Measurements from ENCODE around the gene GAREM1. TPM values are rescaled to one million over a fixed set of nuclear protein-coding genes. Genes with fewer than 3 reads are reported as not detected.

The GAREM1 gene
- total RNA-seq, 1 experiment from 2014 or later: 11.1 TPM

- RAD21 ChIA-PET (ENCODE audit: low non-redundant PET in 1 of 2, low total read pairs in 2 of 2, uncharacterized antibody in 2 of 2, unreplicated experiment in 2 of 2): no interaction called here
- POLR2A ChIA-PET: no interaction called here
Measured at GRCh38 chr18:32405588-32405987, 65.1 kb downstream of the GAREM1 start.

More at GRCh38 chr18:32405588-32405987, 65.1 kb downstream of the GAREM1 start:
- no peaks in the 10 kb centered on the region for H3K36me3 ChIP-seq (ENCODE audit: control insufficient read depth in 1 of 2, insufficient read depth in 2 of 2, low read length in 2 of 2)
- no peak overlapping the region for H3K9ac ChIP-seq (ENCODE audit: low read length)
- no peaks in the 10 kb centered on the region for H3K4me1 ChIP-seq (ENCODE audit: control insufficient read depth in 1 of 2, insufficient read depth in 2 of 2, low read length in 2 of 2)
- no TSS peak for BruUV-seq (replicated peaks)
- no peak overlapping the region for H2AFZ ChIP-seq (ENCODE audit: low read depth, low read length, poor library complexity, severe bottlenecking)
- H4K20me1 ChIP-seq (ENCODE audit: insufficient read depth): no peaks in the 10 kb centered on the region
- no peak overlapping the region for H3K27ac ChIP-seq (ENCODE audit: low read depth, low read length)
- intact Hi-C loops (cut with micrococcal nuclease): no loop called here
- no peaks in the 10 kb centered on the region for H3K27me3 ChIP-seq (ENCODE audit: insufficient read depth, low read length)
- CTCF ChIA-PET: no interaction called here
- ATAC-seq (no peak), DNase-seq (ENCODE audit: low read depth, low spot score) (no peak)
- H3K9me2 ChIP-seq (ENCODE audit: insufficient read depth): no peaks in the 10 kb centered on the region
- H3K4me2 ChIP-seq (ENCODE audit: low read length): no peak overlapping the region
- H3K9me3 ChIP-seq (ENCODE audit: control insufficient read depth in 1 of 2, insufficient read depth in 1 of 2, low read depth in 1 of 2, low read length in 2 of 2): no peaks in the 10 kb centered on the region
- no peak overlapping the region for H3K4me3 ChIP-seq (replicated peaks in 1 of 2; ENCODE audit: low read depth in 1 of 2, low read length in 2 of 2)
- TF ChIP-seq SP1 (IDR thresholded peaks at IDR 0.05; ENCODE audit: low read depth) (no peak), SIN3A (IDR thresholded peaks at IDR 0.05; ENCODE audit: low read depth) (no peak), EZH2 (IDR thresholded peaks at IDR 0.05) (no peak), CTCF (IDR thresholded peaks at IDR 0.05 in 2 of 3, conservative IDR thresholded peaks at IDR 0.05 in 1 of 3; ENCODE audit: borderline replicate concordance in 1 of 3, insufficient read depth in 1 of 3, low read depth in 2 of 3, low read length in 2 of 3) (no peak), ATF3 (IDR thresholded peaks at IDR 0.05) (no peak), YY1 (IDR thresholded peaks at IDR 0.05; ENCODE audit: extremely low read depth, insufficient replicate concordance, low read depth, low read length) (no peak), ZFX (IDR thresholded peaks at IDR 0.05) (no peak), JUND (IDR thresholded peaks at IDR 0.05) (no peak), TCF7L2 (IDR thresholded peaks at IDR 0.05; ENCODE audit: borderline replicate concordance, extremely low read depth, insufficient read depth, insufficient read length) (no peak), ZBTB33 (IDR thresholded peaks at IDR 0.05; ENCODE audit: extremely low read depth, insufficient replicate concordance, low read length) (no peak), REST (IDR thresholded peaks at IDR 0.05; ENCODE audit: low read depth) (no peak), ZNF274 (IDR thresholded peaks at IDR 0.05; ENCODE audit: low read depth, low read length) (no peak), SRF (IDR thresholded peaks at IDR 0.05; ENCODE audit: low read depth) (no peak), CEBPB (IDR thresholded peaks at IDR 0.05; ENCODE audit: low read depth) (no peak), FOSL1 (IDR thresholded peaks at IDR 0.05; ENCODE audit: low read depth) (no peak), MAX (IDR thresholded peaks at IDR 0.05) (no peak)
- H3K79me2 ChIP-seq (ENCODE audit: insufficient read depth, low read length): no peaks in the 10 kb centered on the region

All from HCT116 (cell line).